ENCODE measurements around the gene PDK4.

PDK4 gene

DNA sequence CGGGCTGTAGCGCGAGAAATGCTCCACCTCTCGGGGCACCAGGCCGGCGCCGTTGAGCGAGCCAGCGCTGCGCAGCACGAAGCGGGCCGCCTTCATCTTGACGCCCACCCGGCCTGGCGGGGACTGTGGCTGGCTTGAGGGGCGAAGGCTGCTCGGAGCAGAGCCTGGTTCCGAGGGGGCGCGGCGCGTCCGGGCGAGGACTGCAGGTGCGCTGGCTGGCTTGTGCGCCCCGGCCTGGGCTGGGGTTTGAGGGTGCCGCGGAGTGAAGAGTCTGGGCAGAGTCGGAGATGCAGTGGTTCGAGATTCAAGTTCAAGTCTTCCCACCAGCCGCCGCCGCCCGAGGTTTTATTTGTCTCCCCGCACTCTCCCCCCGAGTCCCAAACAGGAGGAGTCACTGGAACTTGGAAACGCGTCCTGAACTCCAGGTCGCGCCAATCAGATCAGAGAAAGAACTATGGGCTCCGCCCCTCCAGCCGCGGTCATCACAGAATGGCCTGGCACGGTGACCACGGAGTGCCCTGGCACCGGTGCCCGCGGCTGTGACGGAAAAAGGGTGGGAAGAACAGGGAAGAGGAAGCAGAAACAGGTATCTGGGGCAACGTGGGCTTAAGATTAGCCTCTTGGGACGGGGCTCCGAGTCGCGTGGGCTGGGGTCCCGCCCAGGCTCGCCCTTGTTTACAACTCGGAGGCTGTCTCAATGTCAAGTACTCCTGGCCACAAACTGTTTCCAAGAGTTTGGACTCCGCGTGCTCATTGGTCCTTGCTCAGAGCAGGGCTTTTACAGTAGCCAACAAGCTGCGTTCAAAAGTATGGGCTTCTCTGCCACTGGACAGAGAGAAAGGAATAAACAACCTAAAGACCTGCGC lies at the start of gene PDK4:
Gene PDK4 (minus strand): TSS at position 319 of the 866 bp plus-strand sequence. CDS start 223 bp downstream, at position 96.
- DNase-seq (ENCODE audit: low read depth): no peak
- TF ChIP-seq, protein P1, sequence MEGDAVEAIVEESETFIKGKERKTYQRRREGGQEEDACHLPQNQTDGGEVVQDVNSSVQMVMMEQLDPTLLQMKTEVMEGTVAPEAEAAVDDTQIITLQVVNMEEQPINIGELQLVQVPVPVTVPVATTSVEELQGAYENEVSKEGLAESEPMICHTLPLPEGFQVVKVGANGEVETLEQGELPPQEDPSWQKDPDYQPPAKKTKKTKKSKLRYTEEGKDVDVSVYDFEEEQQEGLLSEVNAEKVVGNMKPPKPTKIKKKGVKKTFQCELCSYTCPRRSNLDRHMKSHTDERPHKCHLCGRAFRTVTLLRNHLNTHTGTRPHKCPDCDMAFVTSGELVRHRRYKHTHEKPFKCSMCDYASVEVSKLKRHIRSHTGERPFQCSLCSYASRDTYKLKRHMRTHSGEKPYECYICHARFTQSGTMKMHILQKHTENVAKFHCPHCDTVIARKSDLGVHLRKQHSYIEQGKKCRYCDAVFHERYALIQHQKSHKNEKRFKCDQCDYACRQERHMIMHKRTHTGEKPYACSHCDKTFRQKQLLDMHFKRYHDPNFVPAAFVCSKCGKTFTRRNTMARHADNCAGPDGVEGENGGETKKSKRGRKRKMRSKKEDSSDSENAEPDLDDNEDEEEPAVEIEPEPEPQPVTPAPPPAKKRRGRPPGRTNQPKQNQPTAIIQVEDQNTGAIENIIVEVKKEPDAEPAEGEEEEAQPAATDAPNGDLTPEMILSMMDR (IDR thresholded peaks at IDR 0.05; ENCODE audit: insufficient read depth, low read depth, low read length, missing control alignments): no peak
- no peak within 1 kb of the TSS for H3K4me3 ChIP-seq (ENCODE audit: low read depth, low read length)

DNA sequence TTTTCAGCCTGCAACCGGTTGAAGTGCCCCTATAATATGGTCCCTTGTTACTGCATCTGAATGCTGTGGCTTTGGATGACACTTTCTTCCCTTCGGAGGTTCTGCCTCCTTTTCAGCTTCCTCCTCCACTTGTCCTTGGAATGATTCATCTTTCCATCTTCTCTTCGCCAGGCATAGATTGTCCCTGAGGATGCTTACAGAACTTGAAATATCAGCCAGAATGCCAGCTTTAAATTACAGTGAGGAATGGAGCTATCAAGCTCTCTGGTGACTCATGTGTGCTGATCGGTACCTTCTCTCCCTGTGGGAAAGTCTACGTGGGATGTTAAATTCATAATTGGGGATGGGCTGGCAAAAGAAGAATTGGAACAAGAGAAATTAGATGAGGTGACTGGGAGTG lies 45.9 kb upstream of the PDK4 start:
- H3K4me3 ChIP-seq (ENCODE audit: low read depth, low read length): no peak overlapping the region
- TF ChIP-seq, protein P1 (IDR thresholded peaks at IDR 0.05; ENCODE audit: insufficient read depth, low read depth, low read length, missing control alignments): no peak
- no peak for DNase-seq (ENCODE audit: low read depth)

DNA sequence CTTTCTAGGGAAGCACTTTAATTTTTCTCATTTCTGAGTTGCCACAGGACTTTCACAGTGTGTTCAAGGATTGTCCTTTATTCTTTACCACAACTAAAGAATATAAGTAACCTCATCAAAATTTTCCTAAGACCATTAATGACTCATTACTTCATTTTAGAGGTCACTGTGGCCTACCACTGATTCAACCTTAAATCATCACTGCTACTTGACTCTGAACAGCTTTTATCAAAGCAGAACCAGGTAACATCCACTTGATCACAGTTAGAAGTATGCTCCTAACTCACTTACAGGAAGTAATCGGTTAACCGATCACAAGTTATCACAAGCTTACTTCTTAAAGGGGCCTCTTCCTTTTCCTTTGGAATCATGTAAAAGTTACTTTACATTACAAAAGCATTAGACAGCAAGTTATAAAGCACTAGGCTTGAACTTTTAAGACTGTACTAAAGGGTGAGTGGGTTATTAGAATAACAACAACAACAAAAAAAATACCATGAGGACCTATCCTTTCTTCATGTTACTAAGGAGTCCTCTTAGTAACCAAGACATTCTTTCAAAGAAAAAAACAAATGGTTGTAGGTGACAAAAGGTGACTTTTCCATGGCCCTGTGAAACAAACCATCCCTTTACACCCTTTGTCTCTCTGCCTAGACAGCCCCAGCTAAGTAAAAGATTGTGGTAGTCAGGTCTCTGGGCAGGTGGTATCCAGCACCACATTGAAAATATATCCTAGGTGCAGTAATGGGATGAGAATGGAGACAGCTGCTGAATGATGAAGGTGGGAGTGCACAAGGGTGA lies 40.0 kb upstream of the PDK4 start:
- no peak overlapping the region for H3K4me3 ChIP-seq (ENCODE audit: low read depth, low read length)
- TF ChIP-seq, protein P1 (IDR thresholded peaks at IDR 0.05; ENCODE audit: insufficient read depth, low read depth, low read length, missing control alignments): no peak
- DNase-seq (ENCODE audit: low read depth): no peak

DNA sequence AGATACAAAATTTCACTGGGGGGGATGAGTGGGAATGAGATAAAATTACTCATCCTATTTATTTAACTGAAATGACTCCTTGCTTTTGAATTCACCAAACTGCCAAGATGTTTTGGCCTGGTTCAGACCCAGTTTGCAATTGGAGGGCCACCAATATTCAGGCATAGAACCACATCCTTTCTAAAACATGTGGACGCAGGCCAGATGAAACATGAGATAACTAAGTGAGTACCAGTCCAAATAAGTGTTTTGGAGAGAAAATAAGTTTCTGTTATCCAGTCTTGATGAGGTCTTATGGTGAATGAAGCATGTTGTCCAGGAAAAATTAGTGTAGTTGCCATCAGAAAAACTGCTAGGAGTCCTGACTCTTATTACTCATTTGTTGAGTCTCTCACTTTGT lies 36.3 kb upstream of the PDK4 start:
- H3K4me3 ChIP-seq (ENCODE audit: low read depth, low read length): no peak overlapping the region
- TF ChIP-seq, protein P1 (IDR thresholded peaks at IDR 0.05; ENCODE audit: insufficient read depth, low read depth, low read length, missing control alignments): no peak
- no peak for DNase-seq (ENCODE audit: low read depth)

DNA sequence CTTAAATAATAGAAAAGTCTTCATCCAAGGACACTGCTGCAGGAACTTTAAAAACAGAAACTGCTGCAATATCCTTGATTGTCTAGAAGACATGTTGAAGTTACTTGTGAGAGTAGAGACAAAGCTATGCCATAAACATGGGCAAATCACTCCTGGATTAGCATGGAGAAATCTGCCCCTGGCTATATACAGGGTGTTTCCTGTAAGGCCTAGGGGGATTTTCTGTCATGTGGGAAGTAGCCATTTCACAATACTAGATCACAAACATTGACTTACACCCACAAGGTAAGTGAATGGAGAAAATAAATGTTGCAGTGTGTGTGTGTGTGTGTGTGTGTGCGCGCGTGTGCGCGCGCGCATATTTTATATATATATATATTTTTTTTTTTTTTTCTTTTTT lies 35.2 kb upstream of the PDK4 start:
- no peak overlapping the region for H3K4me3 ChIP-seq (ENCODE audit: low read depth, low read length)
- TF ChIP-seq, protein P1 (IDR thresholded peaks at IDR 0.05; ENCODE audit: insufficient read depth, low read depth, low read length, missing control alignments): no peak
- DNase-seq (ENCODE audit: low read depth): no peak

DNA sequence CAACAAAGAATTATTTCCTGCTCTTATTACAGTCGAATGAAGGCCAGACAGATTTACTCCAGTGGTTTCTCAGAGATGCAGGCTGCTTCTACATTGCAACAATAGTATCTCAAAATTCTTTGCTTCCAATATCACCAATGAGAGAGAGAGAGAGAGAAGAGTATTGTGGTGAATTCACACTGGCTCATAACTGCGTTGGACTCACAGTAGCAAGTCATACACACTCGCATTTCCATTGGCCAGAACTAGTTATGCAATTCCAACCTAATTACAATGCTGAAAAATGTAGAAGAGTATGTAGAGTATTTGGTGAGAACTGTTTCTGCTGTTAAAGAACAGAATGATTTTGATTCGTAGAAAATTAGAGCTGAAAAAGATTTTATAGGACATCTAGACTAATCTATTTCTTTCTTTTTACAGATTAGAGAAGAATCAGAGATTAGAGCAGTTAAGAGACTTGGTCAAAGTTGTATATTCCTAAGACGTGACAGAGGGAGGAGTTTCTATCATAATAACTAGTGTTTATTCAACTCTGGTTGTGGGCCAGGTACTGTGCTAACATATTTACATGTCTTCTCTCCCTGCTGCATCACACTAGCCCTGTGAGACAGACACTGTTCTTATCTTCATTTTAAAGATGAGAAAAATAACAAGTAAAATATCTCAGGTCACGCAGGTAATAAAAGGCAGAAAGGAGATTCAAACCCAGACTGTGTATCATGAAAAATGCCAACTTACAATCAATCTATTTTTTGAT lies 34.6 kb upstream of the PDK4 start:
- DNase-seq (ENCODE audit: low read depth): no peak
- TF ChIP-seq, protein P1 (IDR thresholded peaks at IDR 0.05; ENCODE audit: insufficient read depth, low read depth, low read length, missing control alignments): no peak
- H3K4me3 ChIP-seq (ENCODE audit: low read depth, low read length): no peak overlapping the region

Measured in GM12865 (cell line).